MM.1S (cell line): ENCODE results near the gene CDKN2B-AS1.

Source experiments
- EZH2phosphoT487 ChIP-seq: fragments of 300-600 bp; sonication (generic); IDR thresholded peaks from 2 replicates; pipeline ENCODE4 v1.6.1; 2018; ENCODE audit warnings: antibody characterized with exemption, low read length
- TF ChIP-seq, protein P1 (sequence below): fragments of 300-600 bp; sonication (generic); IDR thresholded peaks from 2 replicates; pipeline ENCODE4 v1.5.1; 2016; ENCODE audit warnings: antibody characterized with exemption, low read length, mixed read lengths

DNA sequence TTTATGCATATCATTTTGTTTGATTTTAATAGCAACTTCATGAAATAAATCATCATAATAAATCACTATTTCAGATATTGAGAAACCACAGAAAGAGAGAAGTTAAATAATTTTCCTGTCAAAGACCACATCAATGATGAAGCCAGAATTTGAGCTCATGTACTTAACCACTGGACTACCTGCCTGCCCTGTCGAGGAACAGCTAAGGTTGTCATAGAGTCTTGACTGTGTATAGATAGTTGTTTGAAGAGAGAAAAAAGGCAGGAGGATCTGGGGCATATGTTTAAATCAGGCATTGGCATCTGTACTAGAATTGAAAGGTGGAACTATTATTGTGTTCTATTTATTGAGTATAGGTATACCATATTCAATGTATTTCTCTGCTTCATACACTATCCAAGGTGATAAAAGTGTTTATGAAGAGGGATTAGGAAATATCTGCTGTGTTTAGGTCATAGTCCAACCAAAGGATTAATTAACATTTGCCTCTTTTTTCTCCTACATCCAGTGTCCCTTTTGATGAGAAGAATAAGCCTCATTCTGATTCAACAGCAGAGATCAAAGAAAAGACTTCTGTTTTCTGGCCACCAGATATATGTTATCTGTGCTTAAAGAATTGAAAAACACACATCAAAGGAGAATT lies 51.8 kb downstream of the CDKN2B-AS1 start:
- TF ChIP-seq, protein P1, sequence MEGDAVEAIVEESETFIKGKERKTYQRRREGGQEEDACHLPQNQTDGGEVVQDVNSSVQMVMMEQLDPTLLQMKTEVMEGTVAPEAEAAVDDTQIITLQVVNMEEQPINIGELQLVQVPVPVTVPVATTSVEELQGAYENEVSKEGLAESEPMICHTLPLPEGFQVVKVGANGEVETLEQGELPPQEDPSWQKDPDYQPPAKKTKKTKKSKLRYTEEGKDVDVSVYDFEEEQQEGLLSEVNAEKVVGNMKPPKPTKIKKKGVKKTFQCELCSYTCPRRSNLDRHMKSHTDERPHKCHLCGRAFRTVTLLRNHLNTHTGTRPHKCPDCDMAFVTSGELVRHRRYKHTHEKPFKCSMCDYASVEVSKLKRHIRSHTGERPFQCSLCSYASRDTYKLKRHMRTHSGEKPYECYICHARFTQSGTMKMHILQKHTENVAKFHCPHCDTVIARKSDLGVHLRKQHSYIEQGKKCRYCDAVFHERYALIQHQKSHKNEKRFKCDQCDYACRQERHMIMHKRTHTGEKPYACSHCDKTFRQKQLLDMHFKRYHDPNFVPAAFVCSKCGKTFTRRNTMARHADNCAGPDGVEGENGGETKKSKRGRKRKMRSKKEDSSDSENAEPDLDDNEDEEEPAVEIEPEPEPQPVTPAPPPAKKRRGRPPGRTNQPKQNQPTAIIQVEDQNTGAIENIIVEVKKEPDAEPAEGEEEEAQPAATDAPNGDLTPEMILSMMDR, result no peak
- TF ChIP-seq EZH2phosphoT487, result no peak
